Esophagus mucosa (tissue), 1 donor: ENCODE data around the gene CIRBP. TPM values are rescaled to one million over a fixed set of nuclear protein-coding genes. Genes with fewer than 3 reads are reported as not detected.

Experiments
- ATAC-seq: fragments of 200-7000 bp; cut with Tn5 transposase; one replicate; pipeline ENCODE4 v1.9.1; 2020
- total RNA-seq: library from RNA; stranded (reverse); gene quantifications from one replicate; pipeline ENCODE4 v1.2.4, GENCODE V29; 2023
- donor health status: DM: yes; HTN: yes; CAD: no.

The CIRBP gene
- total RNA-seq, 1 donor from 2014 or later = 172 TPM

- no peak for ATAC-seq
These were observed 12.3 kb upstream of the CIRBP start for GRCh38 chr19:1256646-1257474.

- no peak for ATAC-seq
These were observed 11.5 kb upstream of the CIRBP start for GRCh38 chr19:1257475-1258162.

GRCh38 chr19:1258163-1258492 lies 11.0 kb upstream of the CIRBP start:
- ATAC-seq = no peak

- no peak for ATAC-seq
These were observed 10.4 kb upstream of the CIRBP start for GRCh38 chr19:1258707-1259205.

GRCh38 chr19:1259206-1259875 lies 9.8 kb upstream of the CIRBP start:
- ATAC-seq = peak; percentile 6

- ATAC-seq = peak; percentile 23
These were observed 9.0 kb upstream of the CIRBP start for GRCh38 chr19:1259876-1260748.

- peak; percentile 69 for ATAC-seq
These were observed 8.2 kb upstream of the CIRBP start for GRCh38 chr19:1260749-1261537.

GRCh38 chr19:1261538-1261797 lies 7.7 kb upstream of the CIRBP start:
- ATAC-seq = no peak

GRCh38 chr19:1261798-1262622 lies 7.1 kb upstream of the CIRBP start:
- ATAC-seq = peak; percentile 46

GRCh38 chr19:1262623-1263123 lies 6.5 kb upstream of the CIRBP start:
- ATAC-seq = no peak

- no peak for ATAC-seq
These were observed 5.9 kb upstream of the CIRBP start for GRCh38 chr19:1263188-1263587.

- ATAC-seq = peak; percentile 7
These were observed 4.1 kb upstream of the CIRBP start for GRCh38 chr19:1264801-1265614.

GRCh38 chr19:1265615-1266128 lies 3.5 kb upstream of the CIRBP start:
- ATAC-seq = peak; percentile 8

- peak; percentile 54 for ATAC-seq
These were observed 2.8 kb upstream of the CIRBP start for GRCh38 chr19:1266129-1266915.

- peak; percentile 2 for ATAC-seq
These were observed 2.1 kb upstream of the CIRBP start for GRCh38 chr19:1266916-1267476.

GRCh38 chr19:1267477-1268225 lies 1.5 kb upstream of the CIRBP start:
- ATAC-seq = no peak

- no peak for ATAC-seq
These were observed 687 bp upstream of the CIRBP start for GRCh38 chr19:1268226-1269064.
